Psoas muscle (tissue), 8 donors: Measurements from ENCODE around the gene CSTB. TPM values are rescaled to one million over a fixed set of nuclear protein-coding genes. Genes with fewer than 3 reads are reported as not detected.
A peak's percentile ranks its signal among the peaks of the same experiment; 100 is the strongest.
"Not testable (repeated sequence)": the region's sequence is repeated elsewhere in the genome, so short reads cannot be mapped to it uniquely, and the experiment has no call there.

Source experiments
- ATAC-seq, 4 donors: fragments of 200-7000 bp; cut with Tn5 transposase; one replicate each; pipeline ENCODE4 v1.9.1; 2020; ENCODE audit warnings: moderate library complexity in 3 of 4, mild to moderate bottlenecking in 2 of 4
- DNase-seq, 2 donors: peaks; one replicate each; pipeline ENCODE4 v3.0.0-alpha.2; 2020
- H3K27ac ChIP-seq: fragments of 200-600 bp; one replicate; pipeline ENCODE4 v1.8.0; 2022
- H3K27me3 ChIP-seq, 3 donors: fragments of 200-600 bp in 1 of 3; one replicate each; pipeline versions ENCODE4 v1.6.1 to v1.8.0; 2013 to 2022; ENCODE audit warnings: low read length in 2 of 3, mild to moderate bottlenecking in 2 of 3, moderate library complexity in 1 of 3; ENCODE audit not compliant: insufficient read depth in 3 of 3
- H3K36me3 ChIP-seq, 2 donors: fragments of 200-600 bp in 1 of 2; one replicate each; pipeline versions ENCODE4 v1.6.1 to v1.8.0; 2013 to 2022; ENCODE audit warnings: low read depth in 1 of 2, mild to moderate bottlenecking in 1 of 2, moderate library complexity in 1 of 2; ENCODE audit not compliant: insufficient read depth in 1 of 2
- H3K4me1 ChIP-seq: fragments of 200-600 bp; one replicate; pipeline ENCODE4 v1.8.0; 2022
- H3K4me3 ChIP-seq: fragments of 200-600 bp; one replicate; pipeline ENCODE4 v1.8.0; 2022; ENCODE audit warnings: mild to moderate bottlenecking
- H3K9me3 ChIP-seq: fragments of 200-600 bp; one replicate; pipeline ENCODE4 v1.8.0; 2022
- CTCF ChIP-seq: fragments of 200-600 bp; IDR thresholded peaks from one replicate; pipeline ENCODE4 v1.8.0; 2022; ENCODE audit warnings: antibody characterized with exemption
- WGBS, 3 donors: extraction: QIAGEN DNeasy Blood & Tissue Kit; methylation state at CpG; one replicate each; pipeline versions ENCODE4 v1.1.6 to v1.1.7; 2013; 5-methylcytosine and 5-hydroxymethylcytosine counted together
- intact Hi-C, 2 donors: fragments of 100-400 bp; cut with DNase I; formaldehyde crosslinking; loops; one replicate each; pipeline versions ENCODE4 v1.11.0 to v1.14.2; 2022
- long read RNA-seq, 2 donors: library from polyadenylated mRNA; unstranded; transcript quantifications; one replicate each; pipeline ENCODE4 v2.0.0, GENCODE V29; 2021
- polyA plus RNA-seq, 3 donors: library from polyadenylated mRNA; stranded (reverse); fragments of 200-250 nt; gene quantifications; one replicate each; pipeline ENCODE4 v1.2.3, GENCODE V29; 2013
- total RNA-seq, 4 donors: library from RNA; stranded (reverse); fragmentation: NEBNext Ultra II Directional in 2 of 4; extraction: Animal tissue kit (Norgen Biotek cat#: 25700) in 2 of 4; gene quantifications; one replicate each; pipeline versions ENCODE4 v1.2.1 to v1.2.4, GENCODE V29; 2021 to 2023
- donor health status: healthy with polysubstance abuse.
- donor health status: DM: no; HTN: no; CAD: no; lungs with moderate emphysema.
- donor health status: Bipolar disorder and iron deficiency.
- donor health status: healthy.
- donor health status: DM: yes; HTN: yes; CAD: no.
- donor health status: DM: no; HTN: no; CAD: no.
- donor health status: DM: no; HTN: no; CAD: no.
- donor health status: DM: yes; HTN: yes; CAD: no.

Gene CSTB
- total RNA-seq (10 to 100 TPM; 16.0 to 24.8 (median 20.7) TPM), polyA plus RNA-seq (10 to 100 TPM; 16.7 to 35.2 (median 25.2) TPM)
- long read RNA-seq, donor 1, transcript CSTB-201 (3 exons, 2,164 nt) = major isoform, 20 of 22 reads
- long read RNA-seq, donor 1, partial matches to known transcripts = 0 of 22 reads
- long read RNA-seq, donor 1, other reads (novel, unspliced or antisense) = 0 of 22 reads
- long read RNA-seq, donor 2, transcript CSTB-201 (3 exons, 2,164 nt) = major isoform, 28 of 30 reads
- long read RNA-seq, donor 2, partial matches to known transcripts = 0 of 30 reads
- long read RNA-seq, donor 2, other reads (novel, unspliced or antisense) = 0 of 30 reads

GRCh38 chr21:43775795-43776430 lies at the start of gene CSTB:
CSTB (minus strand) TSS chr21:43776308; CDS start chr21:43776269, 39 bp downstream.
- H3K4me1 ChIP-seq = peaks cover 7% of the 10 kb centered on the region
- peak; percentile 82 to 88 (median 84) for ATAC-seq
- TF ChIP-seq CTCF = no peak
- peaks cover 2 to 25% of the 10 kb centered on the region in 2 donors for H3K36me3 ChIP-seq
- DNase-seq = peak; percentile 88 to 93
- peak within 1 kb of the TSS; percentile 83 for H3K4me3 ChIP-seq
- 1% methylated on average over 55 to 71 of the region's 71 CpGs for WGBS, 3 donors
- intact Hi-C loops = loop anchor here in 1 of 2 donors (5.0 kb wide), 1 partner anchor 59 kb away; the partner anchor contains the start of gene PDXK
- H3K27ac ChIP-seq = peak within 1 kb of the TSS; percentile 86
- no peaks in the 10 kb centered on the region for H3K9me3 ChIP-seq
- H3K27me3 ChIP-seq = no peaks in the 10 kb centered on the region

GRCh38 chr21:43825242-43825935 lies 49.3 kb upstream of the CSTB start:
- TF ChIP-seq CTCF = no peak
- 83 to 86% (median 83%) methylated on average over 24 of the region's 24 CpGs for WGBS, 3 donors
- Histone ChIP-seq H3K27me3 (peaks cover 0 to under 1% (median 0%) of the 10 kb centered on the region in 3 donors), H3K9me3 (no peaks in the 10 kb centered on the region), H3K27ac (no peak overlapping the region), H3K36me3 (no peaks in the 10 kb centered on the region), H3K4me3 (no peak overlapping the region), H3K4me1 (peaks cover 18% of the 10 kb centered on the region)
- peak in 1 of 2 donors; percentile 11 for DNase-seq
- no peak for ATAC-seq
- intact Hi-C loops = loop anchor here in 1 of 2 donors (5.0 kb wide), 1 partner anchor 37 kb away; no protein-coding TSS in a partner anchor

- Histone ChIP-seq H3K4me1 (peaks cover 18% of the 10 kb centered on the region), H3K27me3 (no peaks in the 10 kb centered on the region), H3K36me3 (no peaks in the 10 kb centered on the region), H3K27ac (peak overlapping the region; percentile 16), H3K9me3 (no peaks in the 10 kb centered on the region), H3K4me3 (no peak overlapping the region)
- ATAC-seq = peak in 1 of 4 donors; percentile 34
- DNase-seq = peak in 1 of 2 donors; percentile 15
- no peak for TF ChIP-seq CTCF
- WGBS, 3 donors = 64 to 82% (median 67%) methylated on average over 17 of the region's 17 CpGs
- intact Hi-C loops = loop anchor here in 1 of 2 donors (5.0 kb wide), 1 partner anchor 38 kb away; no protein-coding TSS in a partner anchor
Measured at GRCh38 chr21:43824333-43825241, 48.5 kb upstream of the CSTB start.

- H3K9me3 ChIP-seq, ATAC-seq: not testable (repeated sequence)
- WGBS, 3 donors = 91 to 94% (median 91%) methylated on average over 2 of the region's 5 CpGs
Measured at GRCh38 chr21:43822741-43823140, 46.6 kb upstream of the CSTB start.

GRCh38 chr21:43822166-43822565 lies 46.1 kb upstream of the CSTB start:
- intact Hi-C loops, H3K4me3 ChIP-seq, H3K27ac ChIP-seq, ATAC-seq, H3K27me3 ChIP-seq, H3K36me3 ChIP-seq, H3K9me3 ChIP-seq: not testable (repeated sequence)
- whole genome bisulfite sequencing, 3 donors = 90 to 97% (median 93%) methylated on average over 17 to 25 of the region's 25 CpGs
- DNase-seq = peak in 1 of 2 donors; percentile 45
- peaks cover 18% of the 10 kb centered on the region for H3K4me1 ChIP-seq

More at GRCh38 chr21:43822741-43823140, 46.6 kb upstream of the CSTB start:
- intact Hi-C loops, H3K4me3 ChIP-seq, H3K27me3 ChIP-seq, H3K27ac ChIP-seq, DNase-seq, H3K36me3 ChIP-seq: not testable (repeated sequence)
- peaks cover 18% of the 10 kb centered on the region for H3K4me1 ChIP-seq
